Stomach (tissue), 4 donors: ENCODE results near the gene DCANP1.

Experiments used
- CTCF ChIP-seq, 7 experiments: fragments of 450-650 bp in 4 of 7; fragments of 200-600 bp in 3 of 7; sonication (generic) in 3 of 7; IDR thresholded peaks; one replicate each; pipeline ENCODE4 v1.5.1; 2016 to 2019; ENCODE audit warnings: antibody characterized with exemption in 7 of 7, control low read depth in 2 of 7, mild to moderate bottlenecking in 1 of 7
- EP300 ChIP-seq: sonication (generic); formaldehyde crosslinking; IDR thresholded peaks from one replicate; pipeline ENCODE4 v1.6.1; 2017; ENCODE audit warnings: antibody characterized with exemption
- POLR2A ChIP-seq, 4 donors: fragments of 450-650 bp; IDR thresholded peaks; one replicate each; pipeline ENCODE4 v1.6.1; 2016; ENCODE audit warnings: antibody characterized with exemption in 4 of 4, control low read depth in 2 of 4, mild to moderate bottlenecking in 1 of 4, moderate library complexity in 1 of 4

- TF ChIP-seq POLR2A (IDR thresholded peaks at IDR 0.05) (no peak), CTCF (IDR thresholded peaks at IDR 0.05) (no peak), EP300 (no peak)
These were observed 533 bp downstream of the DCANP1 start for GRCh38 chr5:135446615-135447014.
